Measurements from ENCODE around the gene CHKA.

Gene CHKA

DNA sequence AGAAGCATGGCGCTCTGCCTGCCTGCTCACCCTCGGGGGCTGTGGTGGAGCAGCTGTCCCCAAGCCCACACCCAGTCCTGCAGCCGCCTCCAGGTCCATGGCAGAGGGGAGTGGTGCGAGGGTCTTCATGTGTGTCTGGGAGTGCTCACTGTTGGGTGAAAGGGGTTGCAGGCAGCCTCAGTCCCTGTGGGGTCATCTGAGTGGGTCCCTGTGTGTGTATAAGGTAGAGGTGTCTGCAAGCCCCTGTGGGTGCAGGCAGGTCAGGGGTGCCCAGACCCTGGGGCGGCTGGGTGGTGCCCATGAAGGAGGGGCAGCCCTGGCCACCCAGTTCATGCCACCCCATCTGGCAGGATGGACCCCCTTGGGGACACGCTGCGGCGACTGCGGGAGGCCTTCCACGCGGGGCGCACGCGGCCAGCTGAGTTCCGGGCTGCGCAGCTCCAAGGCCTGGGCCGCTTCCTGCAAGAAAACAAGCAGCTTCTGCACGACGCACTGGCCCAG lies 106.2 kb downstream of the CHKA start:
- no peak for DNase-seq (ENCODE audit: low read depth in 3 of 3, low spot score in 1 of 3)

DNA sequence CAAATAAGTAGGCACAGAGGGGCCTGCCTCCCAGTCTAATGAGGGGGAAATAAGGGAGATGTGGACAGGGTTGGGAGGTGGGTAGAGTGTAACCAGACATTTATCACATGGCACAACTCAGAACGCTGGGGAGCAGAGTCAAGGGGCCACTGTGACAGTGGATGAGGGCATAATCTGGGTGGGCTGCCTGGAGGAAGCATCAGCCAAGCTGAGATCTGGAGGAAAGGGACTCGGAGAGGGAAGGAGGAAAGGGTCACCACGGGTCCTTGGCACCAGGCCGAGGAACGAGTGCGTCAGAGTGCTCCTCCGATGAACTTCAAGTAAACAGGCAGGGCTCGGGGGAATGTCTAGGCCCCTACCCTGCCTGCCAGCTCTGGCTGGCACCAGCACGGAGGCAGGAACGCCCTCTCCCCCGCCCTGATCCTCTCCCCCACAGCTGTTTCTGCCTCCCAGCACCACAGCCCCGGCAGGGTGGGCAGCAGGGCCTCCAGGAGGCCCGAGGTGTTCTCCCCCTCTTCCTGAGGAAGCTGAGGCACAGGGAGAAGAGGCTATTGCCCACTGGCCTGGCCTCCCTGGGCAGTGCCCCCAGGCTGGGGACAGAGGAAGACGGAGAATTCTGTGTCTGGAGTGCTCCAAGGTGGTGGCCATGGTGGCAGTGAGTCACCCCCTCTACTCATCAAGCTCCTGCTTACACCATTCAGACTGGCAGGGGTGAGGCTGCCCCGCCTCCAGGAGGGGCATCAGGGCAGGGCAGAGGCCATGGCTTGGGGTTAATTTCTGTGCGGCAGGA lies 106.8 kb downstream of the CHKA start:
- no peak for DNase-seq (ENCODE audit: low read depth in 3 of 3, low spot score in 1 of 3)

DNA sequence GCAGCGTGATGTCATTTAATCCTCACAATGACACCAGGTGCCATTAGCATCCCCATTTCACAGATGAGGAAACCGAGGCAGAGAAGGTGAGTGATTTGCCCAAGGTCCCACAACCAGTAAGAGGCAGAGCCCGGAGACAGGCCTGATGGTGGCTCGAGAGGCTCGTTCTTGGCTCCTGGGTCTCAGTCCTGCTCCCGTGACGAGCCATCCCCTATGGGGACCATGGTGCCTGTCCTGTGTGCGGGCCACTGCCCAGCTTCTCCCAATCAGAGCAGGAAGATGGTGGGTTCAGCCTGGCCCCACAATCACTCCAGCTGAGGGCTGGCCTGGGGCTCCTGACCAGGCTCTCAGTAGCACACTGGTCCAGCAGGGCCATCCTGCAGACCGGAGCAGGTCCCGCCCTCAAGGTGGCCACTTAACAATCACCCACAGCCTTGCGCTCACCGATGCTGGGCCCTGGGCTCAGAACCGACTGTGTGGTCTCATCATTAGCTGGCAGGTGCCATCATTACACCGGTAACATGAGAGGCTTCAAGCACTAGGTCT lies 107.5 kb downstream of the CHKA start:
- DNase-seq (ENCODE audit: low read depth in 3 of 3, low spot score in 1 of 3), result no peak

DNA sequence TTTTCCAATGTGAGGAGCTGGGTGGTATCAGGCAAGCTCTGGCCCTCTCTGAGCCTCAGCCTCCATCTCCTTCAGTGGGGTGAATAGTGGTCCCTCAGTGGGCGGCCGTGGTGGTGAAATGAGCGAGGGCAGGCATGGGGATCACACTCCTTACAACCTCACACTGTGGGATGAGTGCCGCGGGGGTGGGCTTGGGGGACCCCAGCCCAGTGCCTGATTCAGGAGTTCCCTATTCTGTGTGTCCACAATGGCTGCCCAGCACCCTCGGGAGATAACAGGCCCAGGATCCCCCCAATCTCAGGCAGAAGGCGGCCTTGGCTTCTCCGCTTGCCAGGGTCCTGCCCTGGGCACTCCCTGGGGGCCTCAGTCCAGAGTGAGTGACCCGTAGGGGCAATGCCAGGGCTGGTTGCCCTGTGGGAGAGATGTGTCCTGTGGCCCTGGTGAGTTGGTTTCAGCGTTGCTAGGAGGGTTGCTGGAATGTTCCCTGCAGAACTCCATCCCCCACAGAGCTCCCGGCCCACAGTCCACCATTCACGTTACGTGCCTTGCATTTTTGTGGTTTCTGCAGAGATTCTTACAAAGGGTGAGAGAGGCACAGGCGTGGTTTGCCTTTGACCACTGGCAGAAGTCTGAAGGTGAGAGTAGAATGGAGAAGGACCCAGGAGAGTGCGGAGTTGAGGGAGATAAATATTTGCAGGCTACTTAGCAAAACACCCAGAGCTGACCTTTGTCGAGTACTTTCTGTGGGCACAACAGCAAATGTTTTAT lies 108.2 kb downstream of the CHKA start:
- no peak for DNase-seq (ENCODE audit: low read depth in 3 of 3, low spot score in 1 of 3)

DNA sequence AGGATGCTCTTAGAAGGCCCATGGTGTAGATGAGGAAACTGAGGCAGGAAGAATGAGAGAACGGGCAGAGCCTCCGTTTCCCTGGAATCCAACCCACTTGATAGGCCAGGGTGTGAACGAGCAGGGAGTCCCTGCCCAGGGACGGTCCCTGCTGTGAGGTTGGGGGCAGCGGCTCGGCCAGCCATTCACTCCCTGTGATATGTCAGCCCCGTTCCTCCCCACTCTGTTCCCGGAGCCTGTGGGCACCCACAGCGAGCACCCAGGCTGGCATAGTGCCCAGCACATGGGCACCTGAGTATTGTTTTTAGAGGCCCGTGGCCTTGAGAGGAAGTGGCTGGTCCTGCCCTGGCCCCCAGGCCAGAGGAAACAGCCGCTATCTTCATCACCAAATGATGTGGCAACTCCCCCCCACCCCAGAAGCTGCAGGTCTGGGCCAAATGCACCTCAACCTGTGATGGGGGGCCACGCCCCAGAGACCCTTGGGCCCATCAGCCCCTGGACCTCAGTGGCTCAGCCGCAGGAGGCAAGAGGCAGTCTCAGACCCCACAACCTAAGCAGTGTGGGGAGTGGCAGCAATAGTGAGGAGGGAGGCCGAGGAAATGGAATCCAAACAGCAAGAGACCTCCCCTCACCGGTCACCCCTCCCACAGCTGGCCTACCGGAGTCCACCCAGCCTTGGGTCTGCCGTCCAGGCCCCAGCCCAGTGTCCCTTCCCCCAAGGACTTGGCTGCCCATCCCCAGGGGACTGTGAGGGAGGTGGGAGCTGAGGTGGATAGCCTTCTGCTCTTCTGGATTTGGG lies 108.9 kb downstream of the CHKA start:
- no peak for DNase-seq (ENCODE audit: low read depth in 3 of 3, low spot score in 1 of 3)

DNA sequence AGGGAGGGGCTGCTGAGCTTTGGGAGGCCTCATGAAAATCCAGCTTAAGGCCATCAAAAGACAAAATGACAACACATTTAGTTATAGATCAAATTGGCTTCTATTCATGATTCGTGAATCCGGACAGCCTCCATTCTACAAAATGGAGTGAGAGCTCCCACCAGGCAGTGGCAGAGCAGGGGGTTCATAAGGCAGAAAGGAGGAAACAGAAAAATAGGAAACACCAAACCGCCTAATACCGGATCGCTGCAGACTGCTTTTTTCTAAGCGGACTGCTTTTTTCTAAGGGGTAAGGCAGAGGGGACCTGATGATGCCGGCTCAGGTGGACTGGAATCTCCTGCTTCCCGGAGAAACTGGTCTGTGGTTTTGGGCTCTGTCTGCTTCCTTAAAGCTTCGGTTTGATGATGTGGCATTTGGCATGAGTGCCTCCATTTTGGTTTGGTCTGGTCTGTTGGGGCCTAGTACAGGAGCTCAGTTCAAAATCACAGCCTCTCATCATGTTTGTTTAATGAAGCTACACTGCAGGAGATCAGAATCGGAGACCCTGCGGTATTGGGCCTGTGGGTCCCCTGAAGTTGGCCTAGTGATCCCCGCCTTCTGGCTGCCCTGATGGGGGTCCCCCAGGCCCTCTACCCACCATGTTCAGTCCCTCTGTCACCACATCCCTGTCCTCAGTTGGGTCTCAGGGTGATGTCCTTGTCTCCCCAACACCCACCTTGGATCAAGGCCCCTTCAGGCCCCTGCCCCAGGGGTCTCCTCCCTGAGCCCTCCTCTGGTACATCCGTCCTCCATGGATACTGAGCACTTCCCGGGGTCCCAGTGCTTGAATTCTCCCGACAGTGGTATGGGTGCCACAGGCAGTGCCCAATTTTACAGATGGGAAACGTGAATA lies 109.9 kb downstream of the CHKA start:
- no peak for DNase-seq (ENCODE audit: low read depth in 3 of 3, low spot score in 1 of 3)

DNA sequence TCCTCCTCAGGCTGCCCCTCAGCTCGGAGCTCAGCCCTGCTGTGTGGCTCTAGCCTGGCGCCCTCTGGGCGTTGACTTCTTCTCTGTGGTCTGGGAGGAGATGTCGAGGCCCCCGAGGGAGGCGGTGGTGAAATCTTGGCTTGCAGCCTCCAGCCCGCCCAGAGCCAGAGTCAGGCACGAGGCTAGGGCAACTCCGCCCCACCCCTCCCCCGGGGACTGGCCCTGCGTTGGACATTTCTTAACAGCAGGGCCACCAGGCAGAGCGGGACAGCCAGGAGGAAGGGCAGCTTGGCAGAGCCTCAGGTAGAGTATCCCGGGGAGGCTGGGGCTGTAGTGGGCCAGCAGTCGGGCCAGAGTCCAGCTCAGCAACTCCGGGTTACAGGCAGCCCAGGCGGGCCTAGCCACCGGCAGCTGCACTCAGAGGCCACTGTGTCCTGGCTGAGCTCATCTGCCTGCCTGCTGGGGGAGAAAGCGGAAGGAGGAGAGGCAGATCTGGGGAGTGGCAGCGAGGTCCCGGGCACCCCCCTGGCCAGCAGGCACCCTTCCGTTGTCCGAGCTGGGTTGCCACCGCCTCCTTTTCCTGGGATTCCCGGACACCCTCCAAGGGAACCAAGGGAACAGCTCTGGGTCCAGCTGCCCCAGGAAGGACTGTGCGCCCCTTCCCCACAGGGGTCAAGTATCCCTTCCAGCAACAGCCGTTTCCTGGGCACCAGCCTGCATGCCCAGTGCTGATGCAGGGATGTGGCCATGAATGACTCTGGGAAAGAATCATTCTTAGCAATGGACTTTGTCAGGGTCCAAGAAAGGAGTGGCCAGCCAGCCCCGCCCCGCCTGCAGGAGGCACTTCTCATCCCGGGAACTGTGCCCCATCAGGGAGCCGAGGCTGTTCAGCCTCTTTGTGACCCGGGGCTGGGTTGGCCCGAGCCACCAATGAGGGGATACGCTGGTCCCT lies 110.8 kb downstream of the CHKA start, which contains the start of gene ALDH3B1:
ALDH3B1 (plus strand) TSS at position 238 of the 952 bp plus-strand sequence. CDS start 4,971 bp downstream, outside the sequence.
- no peak for DNase-seq (ENCODE audit: low read depth in 3 of 3, low spot score in 1 of 3)

DNA sequence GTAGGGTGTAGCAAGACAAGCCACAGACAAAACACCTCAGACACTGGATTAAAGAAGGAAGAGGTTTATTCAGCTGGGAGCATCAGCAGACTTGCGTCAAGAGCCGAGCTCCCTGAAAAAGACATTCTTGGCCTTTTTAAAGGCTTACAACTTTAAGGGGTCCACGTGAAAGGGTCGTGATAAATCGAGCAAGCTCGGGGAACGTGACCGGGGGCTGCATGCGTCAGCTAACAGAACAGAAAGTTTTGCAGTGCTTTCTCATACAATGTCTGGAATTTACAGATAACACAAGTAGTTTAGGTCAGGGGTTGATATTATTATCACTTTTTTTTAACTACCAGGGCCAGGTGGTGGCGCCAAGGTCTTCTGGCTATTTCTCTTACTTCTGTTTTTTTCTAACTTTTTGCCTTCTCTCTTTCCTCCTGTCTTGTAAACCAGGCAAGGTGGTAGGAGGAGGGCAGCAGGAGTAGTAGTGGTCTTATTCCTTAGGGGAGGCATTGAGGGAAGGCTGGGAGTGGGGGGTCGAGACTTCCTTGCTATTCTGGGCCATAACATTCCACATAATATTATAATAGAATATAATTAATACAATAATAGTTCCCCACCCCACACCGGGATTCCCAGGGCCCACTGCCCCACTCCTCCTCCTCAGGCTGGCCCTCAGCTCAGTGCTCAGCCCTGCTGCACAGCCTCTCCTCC lies 111.6 kb downstream of the CHKA start:
- DNase-seq (ENCODE audit: low read depth in 3 of 3, low spot score in 1 of 3), result no peak

DNA sequence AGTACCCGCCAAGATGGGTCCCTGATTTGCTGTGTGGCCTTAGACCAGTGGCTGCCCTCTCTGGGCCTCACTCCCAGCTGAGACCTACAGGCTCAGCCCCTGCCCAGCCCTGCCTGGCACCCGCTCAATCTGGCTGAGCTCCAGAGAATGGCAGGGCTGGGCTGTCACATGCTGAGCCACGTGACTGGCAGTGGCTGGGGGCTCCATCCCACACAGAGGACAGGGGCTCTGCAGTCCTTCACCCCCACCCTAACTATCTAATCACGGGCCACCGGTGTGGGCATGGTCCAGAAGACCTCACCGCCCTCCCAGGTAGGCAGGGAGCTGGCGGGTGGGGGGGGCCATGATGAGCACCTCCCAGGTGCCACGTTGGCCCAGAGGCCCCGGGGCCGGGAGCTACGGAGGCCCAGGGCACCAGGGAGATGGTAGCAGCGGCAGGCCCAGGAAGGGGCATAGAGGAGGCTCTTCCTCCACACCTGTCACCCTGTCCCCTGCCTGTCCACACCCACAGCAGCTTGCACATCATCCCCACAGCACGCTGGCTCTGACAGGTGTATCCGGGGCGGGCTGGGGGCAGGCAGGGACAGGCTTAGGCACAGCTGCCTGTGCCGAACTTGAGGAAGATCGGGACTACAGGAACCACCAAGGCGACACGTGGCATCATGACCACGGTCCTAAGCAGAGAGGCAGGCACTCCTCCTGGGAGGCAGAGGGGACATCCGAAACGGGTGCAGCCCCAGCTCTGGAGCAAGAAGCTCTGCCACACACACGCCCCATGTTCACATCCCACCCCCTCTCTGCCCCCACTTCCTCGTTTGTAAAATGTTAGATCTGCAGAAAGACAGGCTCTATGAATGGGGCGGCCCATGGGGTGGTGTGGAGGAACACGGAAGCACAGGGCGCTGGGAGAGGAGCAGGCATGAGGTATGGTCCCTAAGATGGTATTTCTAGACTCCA lies 112.5 kb downstream of the CHKA start:
- DNase-seq (ENCODE audit: low read depth in 3 of 3, low spot score in 1 of 3), result no peak

DNA sequence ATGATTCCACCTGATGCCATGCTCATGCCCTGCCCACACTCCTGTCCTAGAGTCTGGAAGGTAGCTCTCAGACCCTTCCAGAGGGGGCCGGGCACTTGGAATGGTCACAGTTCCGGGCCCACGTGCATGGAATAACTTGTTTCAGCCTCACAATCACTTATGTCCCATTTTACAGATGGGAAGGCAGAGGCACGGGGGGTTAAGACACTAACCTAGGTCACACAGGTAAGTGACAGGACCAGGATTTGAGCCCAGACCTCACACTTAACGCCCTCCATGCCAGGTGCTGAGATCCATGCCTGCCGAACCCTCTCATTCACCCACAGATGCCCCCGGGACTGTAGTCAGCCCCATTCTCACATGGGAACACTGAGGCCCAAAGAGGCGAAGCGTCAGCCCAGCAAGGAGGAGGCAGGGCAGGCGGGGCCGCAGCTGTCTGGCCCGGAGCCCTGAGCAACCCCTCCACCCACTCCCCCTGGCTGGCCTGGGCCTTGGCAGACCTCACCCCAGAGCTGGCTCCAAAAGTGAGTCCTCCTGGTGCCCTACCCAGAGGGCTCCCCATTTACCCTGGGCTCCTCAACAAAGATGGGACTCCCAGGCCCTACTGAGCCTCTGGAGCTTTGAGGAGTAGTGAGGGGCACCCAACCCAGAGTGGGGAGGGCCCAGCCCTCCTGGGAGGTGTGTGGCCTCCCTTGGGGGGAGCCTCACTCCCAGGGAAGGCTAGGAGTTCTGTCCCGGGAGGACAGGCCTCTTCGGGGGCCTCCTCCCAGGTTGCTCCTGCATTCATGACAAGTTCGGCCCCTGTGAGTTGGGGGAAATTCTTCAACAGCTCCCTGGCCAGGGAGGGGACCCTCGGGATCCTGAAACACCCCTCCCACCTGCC lies 113.4 kb downstream of the CHKA start:
- no peak for DNase-seq (ENCODE audit: low read depth in 3 of 3, low spot score in 1 of 3)

DNA sequence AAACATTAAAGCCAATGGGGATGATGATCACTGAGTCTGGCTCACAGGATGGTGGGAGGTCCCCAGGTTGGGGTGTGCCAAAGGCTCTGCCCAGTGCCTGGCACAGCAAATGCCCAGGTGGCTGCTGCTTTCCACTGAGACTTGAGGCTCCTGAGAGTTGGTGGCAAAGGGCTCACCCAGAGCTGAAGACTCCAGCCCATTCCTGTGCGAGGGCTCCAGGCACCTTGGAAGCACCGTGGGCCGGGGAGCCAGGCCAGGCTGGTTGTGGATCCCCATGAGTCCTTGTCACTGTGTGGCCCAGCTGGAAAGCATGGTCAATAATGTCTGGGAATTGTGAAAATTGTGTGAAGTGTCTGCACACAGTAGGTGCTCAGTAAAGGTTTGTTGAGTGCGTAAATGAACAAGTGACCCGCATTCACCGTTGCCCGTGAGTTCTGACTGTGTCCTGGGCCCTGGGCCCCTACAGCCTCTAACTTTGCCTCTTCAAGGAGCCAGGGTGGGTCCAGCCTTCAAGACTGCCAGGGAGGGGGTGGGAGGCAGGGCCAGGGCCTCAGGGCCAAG lies 114.5 kb downstream of the CHKA start:
- DNase-seq (ENCODE audit: low read depth in 3 of 3, low spot score in 1 of 3), result no peak

DNA sequence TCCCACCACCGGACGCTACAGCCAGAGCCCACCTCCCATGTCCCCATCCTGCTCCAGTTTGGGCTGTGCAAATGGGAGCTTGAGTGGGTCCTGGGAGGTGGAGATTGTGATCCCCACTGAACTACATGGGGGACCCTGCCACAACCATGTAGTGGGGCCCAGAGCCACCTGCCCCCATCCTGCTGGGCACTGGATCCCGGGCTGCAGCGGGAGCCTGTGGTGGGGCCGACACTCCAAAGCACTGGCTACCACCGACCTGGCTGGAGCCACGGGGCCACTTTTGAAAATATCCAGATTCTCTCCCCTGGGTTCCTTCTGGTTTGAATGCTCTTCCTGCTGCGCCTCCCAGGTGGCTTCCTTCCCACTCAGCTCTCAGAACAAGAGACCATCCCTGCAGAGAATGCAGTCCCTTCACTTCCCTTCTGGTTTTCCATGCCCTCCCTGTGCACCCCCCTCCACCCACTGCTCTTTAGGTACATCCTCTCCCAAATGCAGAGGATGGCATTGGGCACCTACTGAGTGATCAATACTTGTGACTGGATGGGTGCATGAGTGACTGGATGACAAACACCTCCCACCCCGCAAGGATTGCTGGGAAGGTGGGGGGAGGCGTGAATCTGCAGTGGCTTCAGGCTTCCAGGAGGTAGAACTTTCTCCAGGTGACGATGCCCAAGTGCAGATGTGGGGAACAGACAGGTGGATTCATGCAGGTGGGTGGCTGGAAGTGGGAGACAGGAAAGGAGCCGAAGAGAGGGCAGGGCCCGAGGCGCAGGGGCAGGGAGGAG lies 116.4 kb downstream of the CHKA start:
- no peak for DNase-seq (ENCODE audit: low read depth in 3 of 3, low spot score in 1 of 3)

DNA sequence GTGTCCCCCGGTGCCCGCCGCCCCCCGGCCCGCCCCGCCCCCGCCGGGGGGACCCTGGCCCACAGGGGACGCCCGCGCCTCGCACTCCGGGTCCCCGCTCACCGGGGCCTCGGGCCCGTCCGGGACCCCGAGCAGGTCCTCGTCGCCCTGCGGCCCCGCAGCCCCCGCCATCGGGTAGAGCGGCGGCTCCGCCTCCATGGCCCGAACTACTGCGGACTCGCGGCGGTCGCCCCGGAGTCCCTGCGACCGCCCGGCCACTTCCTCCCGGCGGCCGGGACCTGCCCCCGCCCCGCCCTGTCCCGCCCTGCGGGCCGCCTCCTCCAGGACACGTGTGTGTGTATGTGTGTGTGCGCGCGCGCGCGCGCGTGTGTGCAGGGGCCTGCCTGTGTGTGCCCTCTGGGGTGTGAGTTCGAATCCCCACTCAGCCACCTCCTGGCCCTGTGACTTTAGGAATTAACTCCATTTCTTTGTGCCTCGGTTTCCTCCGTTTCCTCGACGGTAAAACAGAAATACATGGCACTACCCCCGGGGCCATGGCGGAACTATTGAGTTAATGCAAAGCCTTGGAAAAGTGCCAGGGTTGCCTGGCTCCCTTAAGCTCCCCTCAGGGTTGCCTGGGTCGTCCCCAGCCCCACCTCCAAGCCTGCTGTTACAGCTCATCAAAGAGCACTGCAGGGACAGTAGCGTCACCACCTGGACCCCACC lies 117.2 kb downstream of the CHKA start, which contains the start of gene UNC93B1:
UNC93B1 (minus strand) TSS at position 252 of the 705 bp plus-strand sequence; CDS start at position 198, 54 bp downstream.
- DNase-seq (ENCODE audit: low read depth in 3 of 3, low spot score in 1 of 3), result peak; percentile 35 to 68 (median 49)
